ENCODE data around the gene UTS2B.

UTS2B gene

GRCh38 chr3:191352014-191352413, 21.7 kb upstream of the UTS2B start:
- no peak for DNase-seq (ENCODE audit: low read depth)

GRCh38 chr3:191350396-191351090, 20.2 kb upstream of the UTS2B start:
- no peak for DNase-seq (ENCODE audit: low read depth)

GRCh38 chr3:191348098-191348497, 17.8 kb upstream of the UTS2B start:
- DNase-seq (ENCODE audit: low read depth): no peak

GRCh38 chr3:191347228-191347627, 16.9 kb upstream of the UTS2B start:
- no peak for DNase-seq (ENCODE audit: low read depth)

GRCh38 chr3:191345334-191345733, 15.0 kb upstream of the UTS2B start:
- no peak for DNase-seq (ENCODE audit: low read depth)

- DNase-seq (ENCODE audit: low read depth): no peak
Measured at GRCh38 chr3:191343913-191344312, 13.6 kb upstream of the UTS2B start.

GRCh38 chr3:191343115-191343514, 12.8 kb upstream of the UTS2B start:
- no peak for DNase-seq (ENCODE audit: low read depth)

- DNase-seq (ENCODE audit: low read depth): no peak
Measured at GRCh38 chr3:191342411-191342810, 12.1 kb upstream of the UTS2B start.

GRCh38 chr3:191342006-191342405, 11.7 kb upstream of the UTS2B start:
- DNase-seq (ENCODE audit: low read depth): no peak

- no peak for DNase-seq (ENCODE audit: low read depth)
Measured at GRCh38 chr3:191340966-191341365, 10.6 kb upstream of the UTS2B start.

- DNase-seq (ENCODE audit: low read depth): no peak
Measured at GRCh38 chr3:191340351-191340750, 10.0 kb upstream of the UTS2B start.

- DNase-seq (ENCODE audit: low read depth): no peak
Measured at GRCh38 chr3:191339316-191339917, 9.1 kb upstream of the UTS2B start.

- DNase-seq (ENCODE audit: low read depth): no peak
Measured at GRCh38 chr3:191338177-191338488, 7.8 kb upstream of the UTS2B start.

GRCh38 chr3:191336833-191337232, 6.5 kb upstream of the UTS2B start:
- DNase-seq (ENCODE audit: low read depth): no peak

GRCh38 chr3:191334346-191334893, 4.1 kb upstream of the UTS2B start:
- no peak for DNase-seq (ENCODE audit: low read depth)

- DNase-seq (ENCODE audit: low read depth): no peak
Measured at GRCh38 chr3:191333298-191333880, 3.1 kb upstream of the UTS2B start.

- DNase-seq (ENCODE audit: low read depth): no peak
Measured at GRCh38 chr3:191331388-191331787, 1.1 kb upstream of the UTS2B start.

- no peak for DNase-seq (ENCODE audit: low read depth)
Measured at GRCh38 chr3:191330530-191331048, 263 bp upstream of the UTS2B start.

GRCh38 chr3:191328962-191329653, 1.2 kb downstream of the UTS2B start, which contains the start of gene CCDC50:
Gene CCDC50, plus strand, starts transcription at chr3:191329394. Its CDS starts 281 bp downstream, at chr3:191329675.
- DNase-seq (ENCODE audit: low read depth): no peak

GRCh38 chr3:191328383-191328961, 1.9 kb downstream of the UTS2B start:
- DNase-seq (ENCODE audit: low read depth): no peak

- DNase-seq (ENCODE audit: low read depth): no peak
Measured at GRCh38 chr3:191327526-191327925, 2.8 kb downstream of the UTS2B start.

- no peak for DNase-seq (ENCODE audit: low read depth)
Measured at GRCh38 chr3:191324936-191325335, 5.4 kb downstream of the UTS2B start.

All from stromal cell of bone marrow (primary cell).